HEK293 (cell line): ENCODE results near the gene PALMD.

Experiments
- CTCF ChIA-PET: fragments of 350-600 bp; formaldehyde crosslinking; extraction: SDS; loops from one replicate; lab custom pipeline; 2021; ENCODE audit warnings: antibody characterized with exemption; lab: Yijun Ruan, JAX
- POLR2A ChIA-PET: fragments of 300-600 bp; formaldehyde crosslinking; extraction: SDS; loops from one replicate; lab custom pipeline; 2020; ENCODE audit warnings: antibody characterized with exemption, inconsistent platforms; lab: Yijun Ruan, JAX
- H3K27ac ChIP-seq: fragments of 200-500 bp; sonication (Bioruptor generic); 2 replicates; pipeline ENCODE4 v1.5.1; 2014; ENCODE audit warnings: low read depth, low read length, control low read depth, inconsistent platforms; ENCODE audit errors: extremely low read depth
- H3K36me3 ChIP-seq, 2 experiments: fragments of 200-500 bp in 1 of 2; sonication (Bioruptor generic) in 1 of 2; 1 replicate in 1 of 2; 2 replicates in 1 of 2; pipeline ENCODE4 v1.5.1; 2014 to 2017; ENCODE audit warnings: inconsistent platforms in 2 of 2, low read length in 2 of 2; ENCODE audit not compliant: control insufficient read depth in 2 of 2, insufficient read depth in 1 of 2
- H3K4me1 ChIP-seq: fragments of 200-500 bp; sonication (Bioruptor generic); 2 replicates; pipeline ENCODE4 v1.5.1; 2014; ENCODE audit warnings: mild to moderate bottlenecking, low read length, inconsistent platforms; ENCODE audit not compliant: control insufficient read depth, insufficient read depth
- H3K4me3 ChIP-seq: 2 replicates; pipeline ENCODE4 v1.5.1; 2011; ENCODE audit warnings: low read depth, mild to moderate bottlenecking, control low read depth, low read length, moderate library complexity
- H3K9me3 ChIP-seq: fragments of 200-500 bp; sonication (Bioruptor generic); 2 replicates; pipeline ENCODE4 v1.5.1; 2014; ENCODE audit warnings: low read depth, low read length, inconsistent platforms; ENCODE audit not compliant: control insufficient read depth, insufficient read depth
- CTCF ChIP-seq: fragments of 450-650 bp; formaldehyde crosslinking; IDR thresholded peaks from 2 replicates; pipeline ENCODE4 v1.5.1; 2016; ENCODE audit warnings: missing biosample characterization, missing genetic modification characterization
- INSM2 ChIP-seq: fragments of 450-650 bp; formaldehyde crosslinking; IDR thresholded peaks from 2 replicates; pipeline ENCODE4 v1.5.1; 2016; ENCODE audit warnings: missing biosample characterization, missing genetic modification characterization
- KLF16 ChIP-seq: fragments of 450-650 bp; formaldehyde crosslinking; IDR thresholded peaks from 2 replicates; pipeline ENCODE4 v1.5.1; 2017; ENCODE audit warnings: missing biosample characterization, missing genetic modification characterization
- MZF1 ChIP-seq: fragments of 450-650 bp; formaldehyde crosslinking; IDR thresholded peaks from 2 replicates; pipeline ENCODE4 v1.5.1; 2017; ENCODE audit warnings: missing biosample characterization, missing genetic modification characterization, borderline replicate concordance
- PATZ1 ChIP-seq: fragments of 450-650 bp; formaldehyde crosslinking; IDR thresholded peaks from 2 replicates; pipeline ENCODE4 v1.5.1; 2016; ENCODE audit warnings: missing biosample characterization, missing genetic modification characterization
- SCRT1 ChIP-seq: fragments of 450-650 bp; formaldehyde crosslinking; IDR thresholded peaks from 2 replicates; pipeline ENCODE4 v1.5.1; 2016; ENCODE audit warnings: missing biosample characterization, missing genetic modification characterization, borderline replicate concordance
- SCRT2 ChIP-seq: fragments of 450-650 bp; formaldehyde crosslinking; IDR thresholded peaks from 2 replicates; pipeline ENCODE4 v1.5.1; 2016; ENCODE audit warnings: missing biosample characterization, missing genetic modification characterization
- YY2 ChIP-seq: fragments of 450-650 bp; formaldehyde crosslinking; IDR thresholded peaks from 2 replicates; pipeline ENCODE4 v1.5.1; 2016; ENCODE audit warnings: missing biosample characterization, missing genetic modification characterization
- ZBTB21 ChIP-seq: fragments of 450-650 bp; formaldehyde crosslinking; IDR thresholded peaks from 2 replicates; pipeline ENCODE4 v1.5.1; 2017; ENCODE audit warnings: missing biosample characterization, missing genetic modification characterization
- ZBTB8A ChIP-seq: fragments of 450-650 bp; formaldehyde crosslinking; IDR thresholded peaks from 2 replicates; pipeline ENCODE4 v1.5.1; 2016; ENCODE audit warnings: missing biosample characterization, missing genetic modification characterization
- ZNF112 ChIP-seq: fragments of 450-650 bp; formaldehyde crosslinking; IDR thresholded peaks from 2 replicates; pipeline ENCODE4 v1.5.0; 2017; ENCODE audit warnings: missing biosample characterization, missing genetic modification characterization
- ZNF146 ChIP-seq: fragments of 450-650 bp; formaldehyde crosslinking; IDR thresholded peaks from 2 replicates; pipeline ENCODE4 v1.5.1; 2016; ENCODE audit warnings: missing biosample characterization, missing genetic modification characterization
- ZNF174 ChIP-seq: fragments of 450-650 bp; formaldehyde crosslinking; IDR thresholded peaks from 2 replicates; pipeline ENCODE4 v1.5.0; 2017; ENCODE audit warnings: missing biosample characterization, mild to moderate bottlenecking, missing genetic modification characterization
- ZNF324 ChIP-seq: fragments of 450-650 bp; formaldehyde crosslinking; IDR thresholded peaks from 2 replicates; pipeline ENCODE4 v1.5.1; 2016; ENCODE audit warnings: missing biosample characterization, missing genetic modification characterization
- ZNF366 ChIP-seq: fragments of 450-650 bp; formaldehyde crosslinking; conservative IDR thresholded peaks from 2 replicates; pipeline ENCODE4 v1.5.1; 2016; ENCODE audit warnings: missing biosample characterization, missing genetic modification characterization
- ZNF37A ChIP-seq: fragments of 450-650 bp; IDR thresholded peaks from 2 replicates; pipeline ENCODE4 v1.5.1; 2018; ENCODE audit warnings: missing biosample characterization, missing genetic modification characterization
- ZNF501 ChIP-seq: fragments of 450-650 bp; formaldehyde crosslinking; IDR thresholded peaks from 2 replicates; pipeline ENCODE4 v1.5.1; 2016; ENCODE audit warnings: missing biosample characterization, missing genetic modification characterization
- ZNF521 ChIP-seq: fragments of 450-650 bp; formaldehyde crosslinking; IDR thresholded peaks from 2 replicates; pipeline ENCODE4 v1.5.1; 2017; ENCODE audit warnings: missing biosample characterization, mild to moderate bottlenecking, missing genetic modification characterization
- ZNF544 ChIP-seq: fragments of 450-650 bp; formaldehyde crosslinking; IDR thresholded peaks from 2 replicates; pipeline ENCODE4 v1.5.0; 2017; ENCODE audit warnings: missing biosample characterization, missing genetic modification characterization
- ZNF560 ChIP-seq: fragments of 450-650 bp; formaldehyde crosslinking; IDR thresholded peaks from 2 replicates; pipeline ENCODE4 v1.5.1; 2017; ENCODE audit warnings: missing biosample characterization, missing genetic modification characterization, borderline replicate concordance
- ZNF610 ChIP-seq: fragments of 450-650 bp; formaldehyde crosslinking; IDR thresholded peaks from 2 replicates; pipeline ENCODE4 v1.5.1; 2016; ENCODE audit warnings: missing biosample characterization, missing genetic modification characterization, borderline replicate concordance
- ZNF621 ChIP-seq: fragments of 450-650 bp; formaldehyde crosslinking; IDR thresholded peaks from 2 replicates; pipeline ENCODE4 v1.5.1; 2017; ENCODE audit warnings: missing biosample characterization, missing genetic modification characterization
- ZNF629 ChIP-seq: fragments of 450-650 bp; formaldehyde crosslinking; IDR thresholded peaks from 2 replicates; pipeline ENCODE4 v1.5.1; 2017; ENCODE audit warnings: missing biosample characterization, missing genetic modification characterization
- ZNF76 ChIP-seq: fragments of 450-650 bp; formaldehyde crosslinking; IDR thresholded peaks from 2 replicates; pipeline ENCODE4; 2016; ENCODE audit warnings: low read depth, missing biosample characterization, missing genetic modification characterization, borderline replicate concordance
- ZSCAN23 ChIP-seq: fragments of 450-650 bp; formaldehyde crosslinking; IDR thresholded peaks from 2 replicates; pipeline ENCODE4 v1.5.1; 2016; ENCODE audit warnings: missing biosample characterization, missing genetic modification characterization
- TF ChIP-seq, protein P1 (sequence below): fragments of 450-650 bp; formaldehyde crosslinking; IDR thresholded peaks from 2 replicates; pipeline ENCODE4 v1.5.1; 2016; ENCODE audit warnings: missing biosample characterization, missing genetic modification characterization
- TF ChIP-seq, protein P2 (sequence below): fragments of 450-650 bp; formaldehyde crosslinking; IDR thresholded peaks from 2 replicates; pipeline ENCODE4 v1.5.1; 2017; ENCODE audit warnings: missing biosample characterization, missing genetic modification characterization

Gene PALMD

GRCh38 chr1:99641558-99641957, 4.4 kb upstream of the PALMD start:
- Histone ChIP-seq H3K36me3 (no peaks in the 10 kb centered on the region), H3K4me3 (no peak overlapping the region), H3K9me3 (no peaks in the 10 kb centered on the region), H3K27ac (no peak overlapping the region), H3K4me1 (no peaks in the 10 kb centered on the region; the same call in 1 of the 2 replicates)
- TF ChIP-seq ZNF324 (tag by site-specific recombination) (no peak), ZNF621 (tag by site-specific recombination) (no peak), KLF16 (tag by site-specific recombination) (no peak), PATZ1 (tag by site-specific recombination) (no peak), ZNF560 (tag by site-specific recombination) (no peak), YY2 (tag by site-specific recombination) (no peak), ZBTB8A (tag by site-specific recombination) (no peak), ZNF174 (tag by site-specific recombination) (no peak), ZNF544 (tag by site-specific recombination) (no peak)
- TF ChIP-seq, protein P1, sequence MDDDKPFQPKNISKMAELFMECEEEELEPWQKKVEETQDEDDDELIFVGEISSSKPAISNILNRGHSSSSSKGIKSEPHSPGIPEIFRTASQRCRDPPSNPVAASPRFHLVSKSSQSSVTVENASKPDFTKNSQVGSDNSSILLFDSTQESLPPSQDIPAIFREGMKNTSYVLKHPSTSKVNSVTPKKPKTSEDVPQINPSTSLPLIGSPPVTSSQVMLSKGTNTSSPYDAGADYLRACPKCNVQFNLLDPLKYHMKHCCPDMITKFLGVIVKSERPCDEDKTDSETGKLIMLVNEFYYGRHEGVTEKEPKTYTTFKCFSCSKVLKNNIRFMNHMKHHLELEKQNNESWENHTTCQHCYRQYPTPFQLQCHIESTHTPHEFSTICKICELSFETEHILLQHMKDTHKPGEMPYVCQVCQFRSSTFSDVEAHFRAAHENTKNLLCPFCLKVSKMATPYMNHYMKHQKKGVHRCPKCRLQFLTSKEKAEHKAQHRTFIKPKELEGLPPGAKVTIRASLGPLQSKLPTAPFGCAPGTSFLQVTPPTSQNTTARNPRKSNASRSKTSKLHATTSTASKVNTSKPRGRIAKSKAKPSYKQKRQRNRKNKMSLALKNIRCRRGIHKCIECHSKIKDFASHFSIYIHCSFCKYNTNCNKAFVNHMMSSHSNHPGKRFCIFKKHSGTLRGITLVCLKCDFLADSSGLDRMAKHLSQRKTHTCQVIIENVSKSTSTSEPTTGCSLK (tag by site-specific recombination), result no peak
- TF ChIP-seq, protein P2, sequence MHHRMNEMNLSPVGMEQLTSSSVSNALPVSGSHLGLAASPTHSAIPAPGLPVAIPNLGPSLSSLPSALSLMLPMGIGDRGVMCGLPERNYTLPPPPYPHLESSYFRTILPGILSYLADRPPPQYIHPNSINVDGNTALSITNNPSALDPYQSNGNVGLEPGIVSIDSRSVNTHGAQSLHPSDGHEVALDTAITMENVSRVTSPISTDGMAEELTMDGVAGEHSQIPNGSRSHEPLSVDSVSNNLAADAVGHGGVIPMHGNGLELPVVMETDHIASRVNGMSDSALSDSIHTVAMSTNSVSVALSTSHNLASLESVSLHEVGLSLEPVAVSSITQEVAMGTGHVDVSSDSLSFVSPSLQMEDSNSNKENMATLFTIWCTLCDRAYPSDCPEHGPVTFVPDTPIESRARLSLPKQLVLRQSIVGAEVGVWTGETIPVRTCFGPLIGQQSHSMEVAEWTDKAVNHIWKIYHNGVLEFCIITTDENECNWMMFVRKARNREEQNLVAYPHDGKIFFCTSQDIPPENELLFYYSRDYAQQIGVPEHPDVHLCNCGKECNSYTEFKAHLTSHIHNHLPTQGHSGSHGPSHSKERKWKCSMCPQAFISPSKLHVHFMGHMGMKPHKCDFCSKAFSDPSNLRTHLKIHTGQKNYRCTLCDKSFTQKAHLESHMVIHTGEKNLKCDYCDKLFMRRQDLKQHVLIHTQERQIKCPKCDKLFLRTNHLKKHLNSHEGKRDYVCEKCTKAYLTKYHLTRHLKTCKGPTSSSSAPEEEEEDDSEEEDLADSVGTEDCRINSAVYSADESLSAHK (tag by site-specific recombination), result no peak
- POLR2A ChIA-PET, result no interaction called here
- CTCF ChIA-PET, result no interaction called here

DNA sequence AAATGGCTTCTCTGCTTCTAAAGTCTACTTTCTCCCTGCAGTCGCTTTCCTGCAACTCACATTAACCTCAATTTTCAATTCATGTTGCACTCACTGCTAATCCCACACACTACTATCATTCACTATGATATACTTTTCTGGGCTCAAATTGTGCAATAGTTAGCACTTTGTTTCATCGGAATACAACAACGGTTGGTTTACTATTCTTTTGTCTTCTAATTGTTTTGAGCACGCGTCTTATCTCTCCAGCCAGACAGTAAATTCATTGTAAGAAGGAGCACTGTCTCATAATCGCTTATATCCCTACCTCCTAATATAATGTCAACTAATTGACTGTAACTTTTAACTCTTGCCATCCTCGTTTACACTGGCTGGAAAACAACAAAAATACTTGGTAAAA, 3.9 kb upstream of the PALMD start:
- Histone ChIP-seq H3K4me1 (peaks cover 2% of the 10 kb centered on the region; the same call in 1 of the 2 replicates), H3K27ac (no peak overlapping the region), H3K36me3 (no peaks in the 10 kb centered on the region), H3K4me3 (no peak overlapping the region), H3K9me3 (no peaks in the 10 kb centered on the region)
- CTCF ChIA-PET, result no interaction called here
- POLR2A ChIA-PET, result no interaction called here
- TF ChIP-seq ZSCAN23 (tag by site-specific recombination) (no peak), SCRT1 (tag by site-specific recombination) (no peak), ZBTB21 (tag by site-specific recombination) (no peak), ZNF146 (no peak), ZNF629 (tag by site-specific recombination) (no peak), ZNF76 (tag by site-specific recombination) (no peak), ZNF521 (tag by site-specific recombination) (no peak), ZNF366 (tag by site-specific recombination) (no peak), MZF1 (tag by site-specific recombination) (no peak), CTCF (tag by site-specific recombination) (no peak), ZNF37A (tag by site-specific recombination) (no peak), ZNF610 (no peak), KLF16 (tag by site-specific recombination) (no peak), ZNF501 (tag by site-specific recombination) (no peak), SCRT2 (tag by site-specific recombination) (no peak), ZNF112 (tag by site-specific recombination) (no peak), INSM2 (tag by site-specific recombination) (no peak)
